Natural killer cell (primary cell): Measurements from ENCODE around the gene SLC7A14. TPM values are rescaled to one million over a fixed set of nuclear protein-coding genes. Genes with fewer than 3 reads are reported as not detected.

Source experiments
- ATAC-seq, 3 donors: fragments of 150-1000 bp in 2 of 3; fragments of 200-7000 bp in 1 of 3; cut with Tn5 transposase; 1 replicate in 1 of 3; 2 replicates in 2 of 3; pipeline ENCODE4 v1.10.0; 2021; ENCODE audit warnings: mild to moderate bottlenecking in 2 of 3, moderate library complexity in 2 of 3
- DNase-seq, 2 donors: peaks; one replicate each; pipeline versions ENCODE4 v3.0.0 to v3.0.0-alpha.2; 2013 to 2021; ENCODE audit warnings: mixed read lengths in 1 of 2
- H3K27ac ChIP-seq: one replicate; pipeline ENCODE4 v1.5.1; 2013; ENCODE audit warnings: mild to moderate bottlenecking, low read length
- H3K27me3 ChIP-seq: one replicate; pipeline ENCODE4 v1.6.1; 2013; ENCODE audit warnings: low read length; ENCODE audit not compliant: control insufficient read depth, insufficient read depth
- H3K36me3 ChIP-seq: one replicate; pipeline ENCODE4 v1.6.1; 2013; ENCODE audit warnings: low read length; ENCODE audit not compliant: control insufficient read depth, insufficient read depth
- H3K4me1 ChIP-seq: one replicate; pipeline ENCODE4 v1.6.1; 2013; ENCODE audit warnings: low read length; ENCODE audit not compliant: control insufficient read depth, insufficient read depth
- H3K4me3 ChIP-seq: one replicate; pipeline ENCODE4 v1.5.1; 2013; ENCODE audit warnings: low read length
- H3K9me3 ChIP-seq: one replicate; pipeline ENCODE4 v1.6.1; 2013; ENCODE audit warnings: low read length; ENCODE audit not compliant: control insufficient read depth, insufficient read depth
- H3K27ac Mint-ChIP-seq, 2 donors: one replicate each; pipeline ENCODE4 v1.8.0; 2022; ENCODE audit warnings: mild to moderate bottlenecking in 2 of 2, mixed read lengths in 2 of 2, moderate library complexity in 1 of 2
- H3K27me3 Mint-ChIP-seq, 2 donors: one replicate each; pipeline ENCODE4 v1.8.0; 2022; ENCODE audit warnings: low read depth in 2 of 2, mixed read lengths in 2 of 2
- H3K36me3 Mint-ChIP-seq: one replicate; pipeline ENCODE4 v1.8.0; 2022; ENCODE audit warnings: mixed read lengths
- H3K4me1 Mint-ChIP-seq, 2 donors: one replicate each; pipeline ENCODE4 v1.8.0; 2022; ENCODE audit warnings: mixed read lengths in 2 of 2
- H3K4me3 Mint-ChIP-seq: one replicate; pipeline ENCODE4 v1.8.0; 2022; ENCODE audit warnings: mild to moderate bottlenecking, moderate library complexity, mixed read lengths
- H3K9me3 Mint-ChIP-seq, 2 donors: one replicate each; pipeline ENCODE4 v1.8.0; 2022; ENCODE audit warnings: mixed read lengths in 2 of 2
- CTCF ChIP-seq: fragments of 200-600 bp; IDR thresholded peaks from one replicate; pipeline ENCODE4 v1.8.0; 2022; ENCODE audit warnings: antibody characterized with exemption
- WGBS: methylation state at CpG from one replicate; pipeline ENCODE4 v1.1.7; 2013; ENCODE audit warnings: missing lambda C conversion rate; ENCODE audit not compliant: insufficient coverage; 5-methylcytosine and 5-hydroxymethylcytosine counted together
- intact Hi-C: fragments of 100-400 bp; cut with micrococcal nuclease; formaldehyde crosslinking; loops from one replicate; pipeline ENCODE4 v1.14.2; 2022
- total RNA-seq, 4 donors: library from RNA; stranded (reverse); fragments of 120-200 nt in 1 of 4; gene quantifications; one replicate each; pipeline versions ENCODE4 v1.2.3 to v1.2.4, GENCODE V29; 2013 to 2022

The SLC7A14 gene
- total RNA-seq, 3 donors from 2014 or later (not counting 1 experiment from before 2014, with no cell fraction given): not detected

- no peak for ATAC-seq
- H3K27ac ChIP-seq: no peak overlapping the region
- no peaks in the 10 kb centered on the region for H3K36me3 Mint-ChIP-seq
- TF ChIP-seq CTCF: no peak
- H3K4me3 ChIP-seq: no peak overlapping the region
- no peaks in the 10 kb centered on the region for H3K4me1 ChIP-seq
- H3K4me3 Mint-ChIP-seq: no peak overlapping the region
- no peak overlapping the region for H3K27ac Mint-ChIP-seq
- no peaks in the 10 kb centered on the region for H3K36me3 ChIP-seq
- no peaks in the 10 kb centered on the region for H3K9me3 Mint-ChIP-seq
- WGBS: 77% methylated on average over 2 of the region's 2 CpGs
- H3K4me1 Mint-ChIP-seq: no peaks in the 10 kb centered on the region
- DNase-seq: no peak
- H3K27me3 Mint-ChIP-seq: peaks cover 8% of the 10 kb centered on the region in 2 donors
- no peaks in the 10 kb centered on the region for H3K27me3 ChIP-seq
- H3K9me3 ChIP-seq: no peaks in the 10 kb centered on the region
- intact Hi-C loops: no loop called here
These were observed 56.5 kb downstream of the SLC7A14 start for GRCh38 chr3:170529346-170529745.

GRCh38 chr3:170528726-170529125 is 57.1 kb downstream of the SLC7A14 start:
- no peaks in the 10 kb centered on the region for H3K36me3 Mint-ChIP-seq
- TF ChIP-seq CTCF: no peak
- WGBS: 76% methylated on average over 6 of the region's 8 CpGs

DNA sequence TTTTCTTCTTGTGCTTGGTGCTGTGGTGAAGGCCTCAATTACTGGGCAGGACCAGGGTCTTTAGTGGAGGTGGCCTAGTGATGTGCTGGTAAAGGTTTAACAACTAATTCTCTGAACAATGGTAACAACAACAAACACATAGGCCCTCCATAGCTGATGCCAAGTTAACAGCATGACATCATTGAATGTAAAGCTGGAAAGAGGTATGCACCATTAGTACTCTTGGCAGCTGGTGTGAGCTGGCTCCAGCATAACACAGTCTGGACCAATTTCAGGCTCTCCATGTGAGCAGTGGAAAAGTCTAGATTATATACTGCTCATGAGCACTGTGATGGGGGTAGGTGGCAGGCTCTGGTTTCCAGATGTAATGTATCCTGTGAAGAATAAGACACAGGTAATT is 61.8 kb downstream of the SLC7A14 start:
- ATAC-seq: no peak
- Mint-ChIP-seq H3K9me3 (no peaks in the 10 kb centered on the region), H3K4me3 (no peak overlapping the region)

More at GRCh38 chr3:170528726-170529125, 57.1 kb downstream of the SLC7A14 start:
- Histone ChIP-seq H3K27me3 (no peaks in the 10 kb centered on the region), H3K36me3 (no peaks in the 10 kb centered on the region), H3K4me1 (no peaks in the 10 kb centered on the region), H3K27ac (no peak overlapping the region), H3K9me3 (no peaks in the 10 kb centered on the region), H3K4me3 (no peak overlapping the region)
- no peak for DNase-seq
- intact Hi-C loops: no loop called here
- H3K4me3 Mint-ChIP-seq: no peak overlapping the region
- H3K9me3 Mint-ChIP-seq: no peaks in the 10 kb centered on the region
- no peaks in the 10 kb centered on the region for H3K4me1 Mint-ChIP-seq
- ATAC-seq: no peak
- H3K27ac Mint-ChIP-seq: no peak overlapping the region
- peaks cover 8% of the 10 kb centered on the region in 2 donors for H3K27me3 Mint-ChIP-seq

More for the DNA sequence above, 61.8 kb downstream of the SLC7A14 start:
- Histone ChIP-seq H3K27me3 (no peaks in the 10 kb centered on the region), H3K36me3 (no peaks in the 10 kb centered on the region), H3K4me1 (no peaks in the 10 kb centered on the region), H3K27ac (no peak overlapping the region), H3K9me3 (no peaks in the 10 kb centered on the region), H3K4me3 (no peak overlapping the region)
- Mint-ChIP-seq H3K27ac (no peak overlapping the region), H3K36me3 (no peaks in the 10 kb centered on the region), H3K4me1 (no peaks in the 10 kb centered on the region), H3K27me3 (peaks cover 3 to 8% of the 10 kb centered on the region in 2 donors)
- intact Hi-C loops: no loop called here
- no peak for DNase-seq
- no peak for TF ChIP-seq CTCF
